Measurements from ENCODE around the gene HNRNPD. TPM values are rescaled to one million over a fixed set of nuclear protein-coding genes. Genes with fewer than 3 reads are reported as not detected.
"Not testable (repeated sequence)": the region's sequence is repeated elsewhere in the genome, so short reads cannot be mapped to it uniquely, and the experiment has no call there.

The HNRNPD gene
- polyA plus RNA-seq, 3 donors: 97.6 to 174 (median 149) TPM

- H3K4me1 ChIP-seq (ENCODE audit: control insufficient read depth in 1 of 2, insufficient read depth in 2 of 2, low read length in 2 of 2): peaks cover 46 to 68% of the 10 kb centered on the region in 2 donors
- H4K20me1 ChIP-seq (ENCODE audit: insufficient read depth, low read length): peaks cover 70% of the 10 kb centered on the region
- H3K27ac Mint-ChIP-seq: peak overlapping the region; percentile 69 to 100 (median 99)
- peak overlapping the region; percentile 97 to 98 for H3K4me3 Mint-ChIP-seq
- no peaks in the 10 kb centered on the region for H3K9me3 Mint-ChIP-seq
- H3K9me3 ChIP-seq (replicated peaks in 1 of 2; ENCODE audit: control insufficient read depth in 1 of 2, insufficient read depth in 1 of 2, low read length in 2 of 2): no peaks in the 10 kb centered on the region
- H3K36me3 Mint-ChIP-seq: peaks cover 23 to 37% of the 10 kb centered on the region in 2 donors
- H3K27me3 ChIP-seq (ENCODE audit: control insufficient read depth in 2 of 2, insufficient read depth in 2 of 2, low read length in 2 of 2): no peaks in the 10 kb centered on the region
- H2AFZ ChIP-seq (ENCODE audit: insufficient read depth, low read depth, low read length, poor library complexity, severe bottlenecking): no peak overlapping the region
- H3K4me1 Mint-ChIP-seq: peaks cover 62% of the 10 kb centered on the region
- H3K9ac ChIP-seq (ENCODE audit: insufficient read depth, low read length, poor library complexity, severe bottlenecking): peak overlapping the region; percentile 99
- DNase-seq: peak in 1 of 3 donors; percentile 31
- intact Hi-C loops (cut with micrococcal nuclease): loop anchor here (10.0 kb wide), 2 partner anchors 523 to 967 kb away; partner anchors contain the start of gene SEC31A (in 1 of the 2)
- H3K27ac ChIP-seq (ENCODE audit: low read depth in 1 of 2, low read length in 2 of 2): peak overlapping the region in 1 of 2 donors; percentile 96
- peaks cover 30 to 33% of the 10 kb centered on the region in 2 donors for H3K36me3 ChIP-seq (replicated peaks in 1 of 2; ENCODE audit: control insufficient read depth in 1 of 2, insufficient read depth in 2 of 2, low read length in 2 of 2)
- no CpG with 5 or more reads among the region's 8 CpGs for WGBS (ENCODE audit: insufficient coverage)
- H3K79me2 ChIP-seq (ENCODE audit: insufficient read depth, low read length): peaks cover 95% of the 10 kb centered on the region
- no peaks in the 10 kb centered on the region for H3K27me3 Mint-ChIP-seq (ENCODE audit: low read depth in 3 of 3)
- TF ChIP-seq CTCF (IDR thresholded peaks at IDR 0.05): no peak
- H3K4me2 ChIP-seq (replicated peaks; ENCODE audit: extremely low read depth, low read length, poor library complexity, severe bottlenecking): peak overlapping the region; percentile 89
- H3K4me3 ChIP-seq (replicated peaks in 1 of 3; ENCODE audit: low read depth in 2 of 3, low read length in 3 of 3): peak overlapping the region; percentile 70 to 100 (median 98)
Measured at GRCh38 chr4:82371497-82371896, 2.3 kb downstream of the HNRNPD start.

GRCh38 chr4:82367438-82368097 lies 6.2 kb downstream of the HNRNPD start:
- Histone ChIP-seq H3K36me3 (replicated peaks in 1 of 2; ENCODE audit: control insufficient read depth in 1 of 2, insufficient read depth in 2 of 2, low read length in 2 of 2) (peaks cover 30 to 51% of the 10 kb centered on the region in 2 donors), H3K4me3 (replicated peaks in 1 of 3; ENCODE audit: low read depth in 2 of 3, low read length in 3 of 3) (no peak overlapping the region), H3K9me3 (replicated peaks in 1 of 2; ENCODE audit: control insufficient read depth in 1 of 2, insufficient read depth in 1 of 2, low read length in 2 of 2) (no peaks in the 10 kb centered on the region), H3K79me2 (ENCODE audit: insufficient read depth, low read length) (peaks cover 100% of the 10 kb centered on the region), H3K27me3 (ENCODE audit: control insufficient read depth in 2 of 2, insufficient read depth in 2 of 2, low read length in 2 of 2) (no peaks in the 10 kb centered on the region), H3K4me1 (ENCODE audit: control insufficient read depth in 1 of 2, insufficient read depth in 2 of 2, low read length in 2 of 2) (peaks cover 37 to 57% of the 10 kb centered on the region in 2 donors), H2AFZ (ENCODE audit: insufficient read depth, low read depth, low read length, poor library complexity, severe bottlenecking) (no peak overlapping the region), H3K27ac (ENCODE audit: low read depth in 1 of 2, low read length in 2 of 2) (peak overlapping the region in 1 of 2 donors; percentile 65), H4K20me1 (ENCODE audit: insufficient read depth, low read length) (peaks cover 100% of the 10 kb centered on the region), H3K4me2 (replicated peaks; ENCODE audit: extremely low read depth, low read length, poor library complexity, severe bottlenecking) (no peak overlapping the region), H3K9ac (ENCODE audit: insufficient read depth, low read length, poor library complexity, severe bottlenecking) (no peak overlapping the region)
- Mint-ChIP-seq H3K4me1 (peaks cover 66% of the 10 kb centered on the region), H3K27ac (peak overlapping the region in 3 of 7 donors; percentile 32 to 73 (median 49)), H3K9me3 (no peaks in the 10 kb centered on the region), H3K36me3 (peaks cover 30 to 48% of the 10 kb centered on the region in 2 donors), H3K27me3 (ENCODE audit: low read depth in 3 of 3) (no peaks in the 10 kb centered on the region), H3K4me3 (no peak overlapping the region)
- WGBS (ENCODE audit: insufficient coverage): 52% methylated on average over 2 of the region's 5 CpGs
- TF ChIP-seq CTCF (IDR thresholded peaks at IDR 0.05): no peak
- no peak for DNase-seq
- intact Hi-C loops (cut with micrococcal nuclease): loop anchor here in 1 of 2 donors (10.0 kb wide), 2 partner anchors 83 to 953 kb away; no protein-coding TSS in a partner anchor

- Histone ChIP-seq H3K79me2 (ENCODE audit: insufficient read depth, low read length) (peaks cover 100% of the 10 kb centered on the region), H4K20me1 (ENCODE audit: insufficient read depth, low read length) (peaks cover 100% of the 10 kb centered on the region), H3K36me3 (replicated peaks in 1 of 2; ENCODE audit: control insufficient read depth in 1 of 2, insufficient read depth in 2 of 2, low read length in 2 of 2) (peaks cover 30 to 51% of the 10 kb centered on the region in 2 donors), H3K27ac (ENCODE audit: low read depth in 1 of 2, low read length in 2 of 2) (peak overlapping the region in 1 of 2 donors; percentile 18), H3K4me1 (ENCODE audit: control insufficient read depth in 1 of 2, insufficient read depth in 2 of 2, low read length in 2 of 2) (peaks cover 31 to 50% of the 10 kb centered on the region in 2 donors)
- Mint-ChIP-seq H3K36me3 (peaks cover 30 to 48% of the 10 kb centered on the region in 2 donors), H3K4me1 (peaks cover 66% of the 10 kb centered on the region), H3K27ac (peak overlapping the region in 2 of 7 donors; percentile 54 to 75)
- not testable (repeated sequence) for H2AFZ ChIP-seq (ENCODE audit: insufficient read depth, low read depth, low read length, poor library complexity, severe bottlenecking); H3K27me3 Mint-ChIP-seq (ENCODE audit: low read depth in 3 of 3); H3K9me3 ChIP-seq (replicated peaks in 1 of 2; ENCODE audit: control insufficient read depth in 1 of 2, insufficient read depth in 1 of 2, low read length in 2 of 2); H3K4me3 Mint-ChIP-seq; H3K9me3 Mint-ChIP-seq; H3K4me3 ChIP-seq (replicated peaks in 1 of 3; ENCODE audit: low read depth in 2 of 3, low read length in 3 of 3); DNase-seq; H3K9ac ChIP-seq (ENCODE audit: insufficient read depth, low read length, poor library complexity, severe bottlenecking); H3K27me3 ChIP-seq (ENCODE audit: control insufficient read depth in 2 of 2, insufficient read depth in 2 of 2, low read length in 2 of 2); H3K4me2 ChIP-seq (replicated peaks; ENCODE audit: extremely low read depth, low read length, poor library complexity, severe bottlenecking)
- WGBS (ENCODE audit: insufficient coverage): 94% methylated on average over 11 of the region's 11 CpGs
- intact Hi-C loops (cut with micrococcal nuclease): loop anchor here in 1 of 2 donors (10.0 kb wide), 2 partner anchors 82 to 952 kb away; no protein-coding TSS in a partner anchor
Measured at GRCh38 chr4:82366431-82366830, 7.4 kb downstream of the HNRNPD start.

Measured in CD14-positive monocyte (primary cell).